OCI-LY3 (cell line): ENCODE results near the gene DNAJC22.

ENCODE experiments used
- H2AFZ ChIP-seq: fragments of 200-600, 300-600 bp; shearing (Covaris generic); 2 replicates; pipeline ENCODE4 v1.6.0; 2014; ENCODE audit warnings: antibody characterized with exemption, low read depth, low read length
- H3K27ac ChIP-seq: fragments of 200-600, 300-600 bp; sonication (generic); 2 replicates; pipeline ENCODE4 v1.5.1; 2014; ENCODE audit warnings: mild to moderate bottlenecking, low read length, moderate library complexity, mixed read lengths
- H3K27me3 ChIP-seq: fragments of 200-600, 300-600 bp; sonication (generic); 2 replicates; pipeline ENCODE4 v1.6.1; 2014; ENCODE audit warnings: low read depth, low read length, mixed read lengths
- H3K36me3 ChIP-seq: fragments of 200-600, 300-600 bp; sonication (generic); replicated peaks from 2 replicates; pipeline ENCODE3; 2014; ENCODE audit warnings: low read depth, low read length, mixed read lengths
- H3K4me1 ChIP-seq: fragments of 300-600, 200-600 bp; sonication (generic); 2 replicates; pipeline ENCODE4 v1.6.1; 2014; ENCODE audit warnings: low read length, mixed read lengths
- H3K4me2 ChIP-seq: fragments of 200-600, 300-600 bp; sonication (generic); 2 replicates; pipeline ENCODE4 v1.6.1; 2014; ENCODE audit warnings: low read length, mixed read lengths
- H3K4me3 ChIP-seq: fragments of 300-600, 200-600 bp; sonication (generic); 2 replicates; pipeline ENCODE4 v1.5.1; 2014; ENCODE audit warnings: antibody characterized with exemption, mild to moderate bottlenecking, low read length, moderate library complexity
- H3K79me2 ChIP-seq: fragments of 300-600, 200-600 bp; shearing (Covaris generic); 2 replicates; pipeline ENCODE4 v1.6.1; 2014; ENCODE audit warnings: mild to moderate bottlenecking, low read length, mixed read lengths
- H3K9ac ChIP-seq: fragments of 300-600, 200-600 bp; shearing (Covaris generic); 2 replicates; pipeline ENCODE4 v1.6.0; 2014; ENCODE audit warnings: mild to moderate bottlenecking, low read length, moderate library complexity
- H3K9me3 ChIP-seq: fragments of 200-600, 300-600 bp; shearing (Covaris generic); 2 replicates; pipeline ENCODE4 v1.6.1; 2014; ENCODE audit warnings: low read length, mixed read lengths; ENCODE audit not compliant: insufficient read depth
- H4K20me1 ChIP-seq: fragments of 200-600, 300-600 bp; sonication (generic); 2 replicates; pipeline ENCODE4 v1.6.1; 2016; ENCODE audit warnings: low read length, mixed read lengths; ENCODE audit not compliant: insufficient read depth
- EZH2phosphoT487 ChIP-seq: fragments of 200-600 bp; shearing (Covaris generic); IDR thresholded peaks from 2 replicates; pipeline ENCODE4 v1.6.1; 2018; ENCODE audit warnings: antibody characterized with exemption, mixed run types, low read depth
- TF ChIP-seq, protein P1 (sequence below): fragments of 200-600, 300-600 bp; sonication (generic); IDR thresholded peaks from 2 replicates; pipeline ENCODE4 v1.5.1; 2014; ENCODE audit warnings: antibody characterized with exemption, low read length, low read depth

DNAJC22 gene

GRCh38 chr12:49345051-49345824, 1.4 kb upstream of the DNAJC22 start:
- H3K36me3 ChIP-seq = no peaks in the 10 kb centered on the region
- H3K9ac ChIP-seq = no peak overlapping the region
- H3K4me1 ChIP-seq = peaks cover 20% of the 10 kb centered on the region
- no peaks in the 10 kb centered on the region for H3K79me2 ChIP-seq
- no peak overlapping the region for H3K27ac ChIP-seq
- no peak for TF ChIP-seq EZH2phosphoT487
- TF ChIP-seq, protein P1, sequence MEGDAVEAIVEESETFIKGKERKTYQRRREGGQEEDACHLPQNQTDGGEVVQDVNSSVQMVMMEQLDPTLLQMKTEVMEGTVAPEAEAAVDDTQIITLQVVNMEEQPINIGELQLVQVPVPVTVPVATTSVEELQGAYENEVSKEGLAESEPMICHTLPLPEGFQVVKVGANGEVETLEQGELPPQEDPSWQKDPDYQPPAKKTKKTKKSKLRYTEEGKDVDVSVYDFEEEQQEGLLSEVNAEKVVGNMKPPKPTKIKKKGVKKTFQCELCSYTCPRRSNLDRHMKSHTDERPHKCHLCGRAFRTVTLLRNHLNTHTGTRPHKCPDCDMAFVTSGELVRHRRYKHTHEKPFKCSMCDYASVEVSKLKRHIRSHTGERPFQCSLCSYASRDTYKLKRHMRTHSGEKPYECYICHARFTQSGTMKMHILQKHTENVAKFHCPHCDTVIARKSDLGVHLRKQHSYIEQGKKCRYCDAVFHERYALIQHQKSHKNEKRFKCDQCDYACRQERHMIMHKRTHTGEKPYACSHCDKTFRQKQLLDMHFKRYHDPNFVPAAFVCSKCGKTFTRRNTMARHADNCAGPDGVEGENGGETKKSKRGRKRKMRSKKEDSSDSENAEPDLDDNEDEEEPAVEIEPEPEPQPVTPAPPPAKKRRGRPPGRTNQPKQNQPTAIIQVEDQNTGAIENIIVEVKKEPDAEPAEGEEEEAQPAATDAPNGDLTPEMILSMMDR = no peak
- peaks cover 16% of the 10 kb centered on the region for H3K27me3 ChIP-seq
- no peak overlapping the region for H2AFZ ChIP-seq
- H3K9me3 ChIP-seq = no peaks in the 10 kb centered on the region
- H3K4me3 ChIP-seq = no peak overlapping the region
- no peak overlapping the region for H3K4me2 ChIP-seq
- H4K20me1 ChIP-seq = no peaks in the 10 kb centered on the region

DNA sequence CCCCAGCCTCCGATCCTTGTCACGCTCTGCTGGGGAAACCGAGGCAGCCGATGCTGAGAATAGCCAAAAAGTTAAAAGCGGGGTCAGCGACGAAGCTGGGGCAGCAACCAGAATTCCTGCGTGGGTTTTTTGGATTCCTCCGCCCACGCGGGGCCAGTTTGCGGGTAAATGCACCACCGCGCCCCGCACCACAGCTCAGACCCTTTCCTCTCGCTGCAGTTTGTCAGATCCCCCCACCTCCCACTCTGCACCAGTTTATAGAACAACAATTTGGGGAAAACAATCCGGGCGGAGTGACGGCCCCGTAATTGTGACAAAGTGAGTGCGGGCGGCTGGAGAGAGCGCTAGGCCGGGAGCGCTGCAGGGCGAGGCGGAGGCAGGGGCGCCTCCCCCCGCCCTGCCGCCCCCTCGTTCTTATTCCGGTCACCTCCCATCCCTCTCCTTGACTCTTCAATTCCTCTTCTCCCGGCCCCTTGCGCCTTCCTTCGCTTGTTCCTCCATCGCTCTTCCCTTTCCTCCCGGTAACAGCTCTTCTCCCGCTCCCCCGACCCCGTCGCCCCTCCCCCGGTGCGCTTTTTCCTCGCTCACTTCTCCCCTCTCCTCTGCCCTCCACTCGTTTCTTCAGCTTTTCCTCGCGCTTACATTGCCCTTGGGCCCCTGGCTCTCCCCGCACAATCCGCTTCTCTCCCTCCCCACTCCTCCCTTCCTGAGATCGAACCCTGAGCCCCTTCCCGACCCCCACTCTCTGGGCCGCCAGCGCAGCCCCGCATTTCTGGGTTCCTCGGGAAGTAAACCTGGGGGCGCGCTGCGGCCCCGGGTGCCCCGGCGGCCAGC, 646 bp upstream of the DNAJC22 start:
- Histone ChIP-seq H3K9ac (no peak overlapping the region), H3K27me3 (peaks cover 16% of the 10 kb centered on the region)

GRCh38 chr12:49347311-49348193, 864 bp downstream of the DNAJC22 start:
- Histone ChIP-seq H3K27me3 (peaks cover 17% of the 10 kb centered on the region), H3K79me2 (no peaks in the 10 kb centered on the region), H3K36me3 (no peaks in the 10 kb centered on the region), H3K9ac (peak overlapping the region; percentile 52), H3K4me3 (peak overlapping the region; percentile 73), H3K4me1 (peaks cover 20% of the 10 kb centered on the region), H4K20me1 (no peaks in the 10 kb centered on the region), H2AFZ (peak overlapping the region; percentile 88), H3K4me2 (peak overlapping the region; percentile 78), H3K9me3 (no peaks in the 10 kb centered on the region), H3K27ac (no peak overlapping the region)
- TF ChIP-seq EZH2phosphoT487 = no peak
- TF ChIP-seq, protein P1 = peak; percentile 93

More for the DNA sequence above, 646 bp upstream of the DNAJC22 start:
- no peaks in the 10 kb centered on the region for H3K9me3 ChIP-seq
- H3K4me3 ChIP-seq = no peak overlapping the region
- H3K36me3 ChIP-seq = no peaks in the 10 kb centered on the region
- no peak overlapping the region for H3K27ac ChIP-seq
- TF ChIP-seq, protein P1 = no peak
- no peak for TF ChIP-seq EZH2phosphoT487
- H3K4me2 ChIP-seq = no peak overlapping the region
- H3K4me1 ChIP-seq = peaks cover 20% of the 10 kb centered on the region
- no peaks in the 10 kb centered on the region for H4K20me1 ChIP-seq
- no peaks in the 10 kb centered on the region for H3K79me2 ChIP-seq
- no peak overlapping the region for H2AFZ ChIP-seq
